GM06990 (cell line): ENCODE measurements around the gene AADAT.

Experiments
- DNase-seq: peaks from one replicate; pipeline ENCODE4 v3.0.0-alpha.2; 2011; ENCODE audit not compliant: insufficient read length; ENCODE audit errors: extremely low read depth
- H3K27me3 ChIP-seq: replicated peaks from 2 replicates; pipeline ENCODE4 v1.6.0; 2011; ENCODE audit warnings: low read length; ENCODE audit not compliant: control insufficient read depth, insufficient read depth
- H3K36me3 ChIP-seq: 2 replicates; pipeline ENCODE4 v1.5.1; 2011; ENCODE audit warnings: low read length; ENCODE audit not compliant: control insufficient read depth, insufficient read depth
- H3K4me3 ChIP-seq: replicated peaks from 2 replicates; pipeline ENCODE4 v1.5.1; 2011; ENCODE audit warnings: low read depth, mild to moderate bottlenecking, control low read depth, low read length
- TF ChIP-seq, protein P1 (sequence below): IDR thresholded peaks from 2 replicates; pipeline ENCODE4 v1.5.1; 2011; ENCODE audit warnings: low read length, control low read depth, mild to moderate bottlenecking, inconsistent platforms; ENCODE audit not compliant: insufficient read depth, poor library complexity, severe bottlenecking

The AADAT gene

GRCh38 chr4:170089668-170090351, at the start of gene AADAT:
AADAT (minus strand) TSS chr4:170089956; CDS start chr4:170089690, 266 bp downstream.
- TF ChIP-seq, protein P1, sequence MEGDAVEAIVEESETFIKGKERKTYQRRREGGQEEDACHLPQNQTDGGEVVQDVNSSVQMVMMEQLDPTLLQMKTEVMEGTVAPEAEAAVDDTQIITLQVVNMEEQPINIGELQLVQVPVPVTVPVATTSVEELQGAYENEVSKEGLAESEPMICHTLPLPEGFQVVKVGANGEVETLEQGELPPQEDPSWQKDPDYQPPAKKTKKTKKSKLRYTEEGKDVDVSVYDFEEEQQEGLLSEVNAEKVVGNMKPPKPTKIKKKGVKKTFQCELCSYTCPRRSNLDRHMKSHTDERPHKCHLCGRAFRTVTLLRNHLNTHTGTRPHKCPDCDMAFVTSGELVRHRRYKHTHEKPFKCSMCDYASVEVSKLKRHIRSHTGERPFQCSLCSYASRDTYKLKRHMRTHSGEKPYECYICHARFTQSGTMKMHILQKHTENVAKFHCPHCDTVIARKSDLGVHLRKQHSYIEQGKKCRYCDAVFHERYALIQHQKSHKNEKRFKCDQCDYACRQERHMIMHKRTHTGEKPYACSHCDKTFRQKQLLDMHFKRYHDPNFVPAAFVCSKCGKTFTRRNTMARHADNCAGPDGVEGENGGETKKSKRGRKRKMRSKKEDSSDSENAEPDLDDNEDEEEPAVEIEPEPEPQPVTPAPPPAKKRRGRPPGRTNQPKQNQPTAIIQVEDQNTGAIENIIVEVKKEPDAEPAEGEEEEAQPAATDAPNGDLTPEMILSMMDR, result no peak
- Histone ChIP-seq H3K36me3 (no peaks in the 10 kb centered on the region), H3K27me3 (no peaks in the 10 kb centered on the region; the same call in 1 of the 2 replicates), H3K4me3 (no peak within 1 kb of the TSS)
- DNase-seq, result peak; percentile 11

GRCh38 chr4:170138580-170139194, 48.9 kb upstream of the AADAT start:
- no peak overlapping the region for H3K4me3 ChIP-seq
- no peaks in the 10 kb centered on the region for H3K27me3 ChIP-seq

DNA sequence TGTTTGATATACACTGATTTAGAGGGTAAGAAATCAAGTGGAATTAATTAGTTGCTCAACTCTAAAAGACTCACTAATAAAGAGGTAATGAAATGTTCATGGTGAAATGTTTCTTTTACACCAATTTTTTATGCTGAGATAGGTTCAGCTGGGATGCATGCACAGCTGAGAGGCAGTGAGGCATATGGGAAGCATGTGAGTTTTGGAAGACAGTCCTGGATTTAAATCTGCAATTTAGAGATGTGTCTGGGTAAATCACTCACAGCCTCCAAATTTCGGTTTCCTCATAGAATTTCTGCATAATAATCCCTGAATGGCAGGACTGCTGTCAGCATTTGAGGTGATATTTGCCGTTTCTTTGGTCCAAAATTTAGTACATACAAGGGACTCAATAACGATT, 48.2 kb upstream of the AADAT start:
- no peaks in the 10 kb centered on the region for H3K36me3 ChIP-seq
- H3K27me3 ChIP-seq, result no peaks in the 10 kb centered on the region
- no peak overlapping the region for H3K4me3 ChIP-seq
- DNase-seq, result no peak
- TF ChIP-seq, protein P1, result no peak

More at GRCh38 chr4:170138580-170139194, 48.9 kb upstream of the AADAT start:
- TF ChIP-seq, protein P1, result peak; percentile 84
- DNase-seq, result peak; percentile 11
- H3K36me3 ChIP-seq, result no peaks in the 10 kb centered on the region

DNA sequence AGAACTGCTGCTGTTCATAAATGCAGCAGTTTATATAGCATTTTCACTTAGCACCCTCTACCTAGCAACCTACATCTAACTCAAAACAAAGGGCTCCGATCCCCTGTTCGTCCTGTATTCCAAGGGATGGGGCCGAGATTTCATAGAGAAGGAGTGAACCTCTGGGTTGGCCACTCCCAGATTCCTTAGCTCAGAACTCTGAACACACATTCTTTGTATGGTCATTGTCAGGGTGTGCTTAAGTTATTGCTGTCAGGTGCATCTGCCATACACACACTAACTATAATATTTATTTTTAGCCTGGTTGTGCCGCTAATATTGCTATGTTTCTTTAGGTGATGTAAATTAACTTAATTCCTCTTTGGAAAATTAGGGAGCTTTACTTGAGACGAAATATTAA, 47.7 kb upstream of the AADAT start:
- TF ChIP-seq, protein P1, result no peak
- H3K27me3 ChIP-seq, result no peaks in the 10 kb centered on the region
- no peak for DNase-seq
- no peaks in the 10 kb centered on the region for H3K36me3 ChIP-seq
- no peak overlapping the region for H3K4me3 ChIP-seq

- no peak for DNase-seq
- Histone ChIP-seq H3K27me3 (no peaks in the 10 kb centered on the region), H3K4me3 (no peak overlapping the region), H3K36me3 (no peaks in the 10 kb centered on the region)
- TF ChIP-seq, protein P1, result no peak
Observed at GRCh38 chr4:170134821-170135220, 45.1 kb upstream of the AADAT start.
